ENCODE results near the gene TMEM175.
A peak's percentile ranks its signal among the peaks of the same experiment; 100 is the strongest.

TMEM175 gene

GRCh38 chr4:931960-932712 is at the start of gene TMEM175, which contains the start of gene GAK:
TSS of gene TMEM175 (plus strand) at chr4:932460. CDS start at chr4:947740, 15,280 bp downstream.
TSS of gene GAK (minus strand) at chr4:932316. CDS start at chr4:932187, 129 bp downstream.
- DNase-seq, result peak; percentile 96

- DNase-seq, result no peak
These were observed 49.6 kb upstream of the TMEM175 start for GRCh38 chr4:882646-883045.

- no peak for DNase-seq
These were observed 48.7 kb upstream of the TMEM175 start for GRCh38 chr4:883377-884095.

GRCh38 chr4:884259-884658 is 48.0 kb upstream of the TMEM175 start:
- DNase-seq, result no peak

- DNase-seq, result no peak
These were observed 47.4 kb upstream of the TMEM175 start for GRCh38 chr4:884896-885295.

GRCh38 chr4:885353-885752 is 46.9 kb upstream of the TMEM175 start:
- DNase-seq, result no peak

- DNase-seq, result no peak
These were observed 46.0 kb upstream of the TMEM175 start for GRCh38 chr4:886244-886643.

GRCh38 chr4:887034-887763 is 45.1 kb upstream of the TMEM175 start:
- DNase-seq, result no peak

GRCh38 chr4:888029-888428 is 44.2 kb upstream of the TMEM175 start:
- no peak for DNase-seq

GRCh38 chr4:889516-889915 is 42.7 kb upstream of the TMEM175 start:
- DNase-seq, result no peak

- no peak for DNase-seq
These were observed 42.1 kb upstream of the TMEM175 start for GRCh38 chr4:890036-890695.

- no peak for DNase-seq
These were observed 40.5 kb upstream of the TMEM175 start for GRCh38 chr4:891747-892146.

GRCh38 chr4:892780-893179 is 39.5 kb upstream of the TMEM175 start:
- DNase-seq, result no peak

GRCh38 chr4:893276-893994 is 38.8 kb upstream of the TMEM175 start:
- DNase-seq, result no peak

- no peak for DNase-seq
These were observed 38.1 kb upstream of the TMEM175 start for GRCh38 chr4:893995-894705.

GRCh38 chr4:895596-895995 is 36.7 kb upstream of the TMEM175 start:
- DNase-seq, result no peak

- no peak for DNase-seq
These were observed 36.0 kb upstream of the TMEM175 start for GRCh38 chr4:896216-896615.

- no peak for DNase-seq
These were observed 35.6 kb upstream of the TMEM175 start for GRCh38 chr4:896630-897029.

- DNase-seq, result no peak
These were observed 34.1 kb upstream of the TMEM175 start for GRCh38 chr4:898123-898522.

- DNase-seq, result no peak
These were observed 33.2 kb upstream of the TMEM175 start for GRCh38 chr4:898869-899555.

GRCh38 chr4:899556-899906 is 32.7 kb upstream of the TMEM175 start:
- no peak for DNase-seq

Measured in CD4-positive, alpha-beta T cell treated with Interleukin-6 for 4 hours (primary cell).